HG02798 (cell line): ENCODE measurements around the gene ZRANB1.

Experiments used
- ATAC-seq: cut with Tn5 transposase; IDR thresholded peaks from one replicate; pipeline ENCODE4 v1.9.1; 2021; ENCODE audit warnings: mild to moderate bottlenecking; ENCODE audit not compliant: unreplicated experiment, poor library complexity

The ZRANB1 gene

GRCh38 chr10:125003146-125003900, 61.4 kb downstream of the ZRANB1 start:
- no peak for ATAC-seq

GRCh38 chr10:125003901-125004467, 62.1 kb downstream of the ZRANB1 start:
- ATAC-seq: no peak

- no peak for ATAC-seq
Observed at GRCh38 chr10:125004571-125005311, 62.8 kb downstream of the ZRANB1 start.

DNA sequence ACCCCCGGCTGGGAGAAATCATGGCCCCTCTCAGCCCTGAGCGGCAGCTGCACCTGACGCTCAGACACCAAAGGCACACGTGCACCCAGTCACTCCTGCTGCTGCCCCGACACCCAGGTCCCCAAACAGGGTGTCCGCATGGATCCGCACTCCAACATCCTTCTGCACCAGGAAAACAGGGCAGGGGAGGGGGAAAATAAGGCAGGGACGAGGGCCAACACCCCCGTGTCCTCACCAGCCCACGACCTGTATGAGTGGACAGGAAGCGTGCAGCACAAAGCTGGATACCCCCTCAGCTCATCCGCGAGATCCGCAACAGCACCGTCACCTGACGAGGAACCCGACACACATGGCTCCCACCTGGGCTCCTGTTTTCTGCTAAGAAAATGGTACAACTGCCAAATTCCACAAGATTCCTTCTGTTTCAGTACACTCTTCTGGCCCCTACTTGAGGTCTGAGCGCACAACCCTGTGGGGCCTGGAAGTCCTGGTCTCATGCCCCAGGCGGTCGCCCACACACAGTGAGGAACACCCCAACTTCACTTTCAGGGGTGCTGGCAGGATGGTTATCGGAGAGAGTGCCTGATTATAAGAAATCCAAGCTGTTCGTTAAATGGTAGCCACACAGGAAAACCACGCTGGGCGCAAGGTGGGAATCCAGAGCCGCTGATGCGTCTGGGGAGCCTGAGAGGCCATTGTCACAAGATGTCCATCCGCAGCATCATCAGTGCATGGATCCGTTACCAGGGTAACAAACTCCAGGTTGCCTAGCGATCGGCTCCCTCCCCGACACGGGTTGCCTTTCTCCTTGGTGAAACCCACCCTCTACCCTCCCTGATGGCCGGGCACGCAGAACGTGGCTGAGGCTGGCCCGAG, 63.6 kb downstream of the ZRANB1 start:
- no peak for ATAC-seq

DNA sequence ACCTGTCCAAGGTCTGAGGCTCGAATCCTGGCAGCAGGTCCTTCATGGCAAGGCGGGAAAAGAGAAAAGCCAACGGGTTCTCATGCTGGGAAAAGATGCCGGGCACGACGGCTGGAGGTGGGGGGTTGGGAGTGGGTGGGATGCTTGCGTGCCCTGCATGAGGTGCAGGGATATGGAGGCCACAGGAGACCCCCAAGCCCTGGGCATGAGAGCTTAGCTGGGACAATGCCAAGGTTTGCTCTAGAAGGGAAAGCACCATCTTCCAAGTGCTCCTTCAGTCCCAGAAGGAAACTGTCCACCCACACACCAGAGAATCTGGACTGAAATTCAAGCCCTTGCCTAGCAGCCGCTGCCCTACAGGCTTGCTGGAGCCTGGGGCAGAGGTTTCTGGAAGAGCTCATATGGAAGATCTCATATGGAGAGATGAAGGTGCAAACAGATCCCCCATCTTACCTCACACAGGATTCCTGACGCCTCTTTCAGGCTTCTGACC, 64.3 kb downstream of the ZRANB1 start:
- no peak for ATAC-seq

GRCh38 chr10:125006921-125007426, 65.1 kb downstream of the ZRANB1 start:
- ATAC-seq: no peak

DNA sequence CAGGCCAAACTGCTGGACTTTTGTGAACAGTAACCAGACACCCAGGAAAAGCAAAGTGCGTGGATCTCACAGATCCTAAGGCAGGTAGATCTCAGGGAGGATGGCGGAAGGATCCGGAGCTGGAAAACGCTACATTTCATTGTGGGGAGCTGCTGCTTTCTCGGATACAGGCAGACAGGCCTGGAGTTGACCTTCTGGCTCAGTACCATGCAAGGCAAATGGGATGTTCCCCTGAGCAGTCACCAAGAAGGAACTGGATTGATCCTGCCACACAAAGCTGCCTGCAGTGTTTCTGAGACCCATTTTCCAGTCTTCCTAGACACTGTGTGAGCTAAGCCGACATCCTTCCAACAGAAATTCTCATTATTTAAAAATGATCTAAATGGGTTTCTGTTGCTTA, 65.5 kb downstream of the ZRANB1 start:
- no peak for ATAC-seq

DNA sequence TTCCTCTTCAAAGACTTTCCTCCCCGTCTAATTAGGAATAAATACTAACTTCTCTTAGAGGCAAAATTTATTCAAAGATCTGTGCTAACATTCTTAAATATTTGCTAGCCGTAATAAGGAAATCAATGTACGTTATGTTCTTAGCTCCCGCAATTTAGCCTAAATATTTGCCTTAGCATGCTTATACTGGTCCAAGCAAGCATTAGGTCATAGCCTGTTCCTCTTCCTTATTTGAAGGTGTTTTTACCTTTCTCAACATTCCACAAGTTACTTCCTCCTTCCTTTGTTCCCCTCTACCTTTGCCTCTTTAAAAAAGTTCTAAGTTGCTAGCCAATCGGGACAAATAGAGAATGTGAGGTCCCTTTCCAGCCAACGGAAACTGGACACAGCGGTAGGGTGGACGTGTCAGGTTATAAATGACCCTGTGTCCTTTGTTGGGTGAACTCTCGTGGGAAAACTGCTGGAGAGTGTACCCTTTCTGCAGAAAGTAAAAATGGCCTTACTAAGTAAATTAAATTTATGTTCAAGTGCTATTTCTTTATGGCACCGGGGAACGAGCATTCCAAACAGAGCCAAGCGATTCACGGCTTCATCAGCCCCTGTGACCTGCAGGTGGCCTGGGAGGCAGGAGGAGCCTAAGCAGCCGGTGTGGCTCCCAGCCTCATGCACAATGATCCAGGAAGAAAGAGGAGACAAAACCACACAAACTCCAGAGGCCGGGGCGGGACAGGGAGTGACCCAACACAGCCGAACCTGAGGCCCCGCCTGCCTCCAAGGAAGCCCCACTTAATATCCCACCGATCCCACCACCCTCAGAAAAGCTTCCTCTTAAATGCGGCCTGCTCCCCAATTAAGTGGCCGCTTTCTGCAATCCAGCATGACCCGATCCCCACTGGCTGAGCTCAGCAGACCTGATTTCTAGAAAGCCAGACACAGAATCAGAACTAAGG, 67.0 kb downstream of the ZRANB1 start:
- ATAC-seq: no peak

DNA sequence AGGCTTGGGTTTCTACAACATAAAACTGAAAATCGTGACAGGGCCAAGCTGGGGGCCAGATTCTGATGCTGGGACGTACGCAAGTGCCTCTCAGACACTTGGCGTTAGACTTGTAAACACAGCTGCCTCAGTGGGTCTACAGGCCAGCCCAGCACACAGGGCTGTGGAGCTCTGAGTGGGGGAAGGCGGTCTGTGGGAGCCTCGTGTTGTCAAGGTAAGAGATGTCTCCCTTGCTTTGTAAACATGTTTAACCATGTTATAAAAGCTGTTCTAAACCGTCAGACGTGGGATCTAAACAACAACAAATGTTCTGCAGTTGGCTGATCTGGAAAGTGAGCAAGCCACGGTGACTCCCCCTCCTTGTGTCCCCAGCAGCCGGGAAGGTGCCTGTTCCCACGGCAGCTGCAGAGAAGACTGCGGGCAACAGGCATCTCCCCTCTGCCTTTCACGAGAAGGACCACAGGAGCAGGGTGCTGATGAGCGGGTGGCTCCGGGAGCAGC, 67.8 kb downstream of the ZRANB1 start:
- ATAC-seq: no peak

DNA sequence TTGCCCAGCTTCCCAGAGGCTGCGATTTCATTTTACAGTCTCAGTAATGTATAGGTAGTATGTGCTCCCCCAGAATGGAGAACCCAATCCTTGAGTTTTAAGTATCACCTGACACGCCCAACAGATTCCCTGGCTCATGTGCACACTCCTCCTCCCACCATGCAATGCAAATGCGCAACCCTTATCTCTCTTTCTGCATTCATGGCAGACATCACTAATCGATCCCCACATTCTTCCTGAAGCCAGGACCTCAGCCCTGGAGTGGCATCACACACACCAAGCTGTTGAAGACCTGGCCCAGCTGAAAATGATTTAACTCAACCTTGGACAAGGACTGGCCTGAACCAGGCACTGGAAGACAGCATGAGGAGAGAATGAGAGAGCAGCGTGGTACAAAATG, 68.4 kb downstream of the ZRANB1 start:
- no peak for ATAC-seq

DNA sequence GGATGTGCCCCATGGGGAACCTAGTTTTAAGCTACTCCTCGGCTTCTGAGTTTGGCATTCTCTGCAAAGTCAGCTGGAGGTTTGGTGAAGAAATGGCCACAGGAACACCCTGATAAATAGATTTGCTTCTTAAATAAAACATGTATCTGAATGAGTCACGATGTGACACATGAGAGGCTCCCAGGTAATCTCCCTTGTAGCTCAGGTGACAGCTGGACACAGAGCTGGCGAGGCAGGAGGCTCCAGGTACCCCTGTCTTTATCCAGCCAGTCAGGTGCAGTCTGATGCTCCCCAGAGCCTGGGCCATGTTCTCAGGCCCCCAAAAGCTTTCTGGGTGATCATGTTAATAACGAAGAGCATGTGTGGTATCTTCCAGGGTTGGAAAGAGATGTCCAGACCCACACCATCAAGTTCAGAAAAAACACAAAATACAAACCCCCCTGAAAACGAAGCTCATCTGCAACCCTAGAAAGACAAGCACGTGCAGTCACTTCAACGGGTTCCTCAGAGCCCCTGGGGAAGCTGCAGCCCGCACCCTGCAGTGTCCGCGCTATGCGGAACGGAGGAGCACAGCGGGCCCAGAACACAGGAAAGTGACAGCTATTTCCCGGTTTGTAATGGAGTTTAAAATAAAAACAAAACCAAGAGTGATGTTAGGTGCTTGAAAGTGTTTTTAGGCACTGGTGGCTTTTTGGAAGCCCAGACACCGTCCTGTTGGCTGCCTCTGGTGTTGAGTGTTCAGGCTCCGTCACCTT, 69.4 kb downstream of the ZRANB1 start:
- ATAC-seq: no peak

DNA sequence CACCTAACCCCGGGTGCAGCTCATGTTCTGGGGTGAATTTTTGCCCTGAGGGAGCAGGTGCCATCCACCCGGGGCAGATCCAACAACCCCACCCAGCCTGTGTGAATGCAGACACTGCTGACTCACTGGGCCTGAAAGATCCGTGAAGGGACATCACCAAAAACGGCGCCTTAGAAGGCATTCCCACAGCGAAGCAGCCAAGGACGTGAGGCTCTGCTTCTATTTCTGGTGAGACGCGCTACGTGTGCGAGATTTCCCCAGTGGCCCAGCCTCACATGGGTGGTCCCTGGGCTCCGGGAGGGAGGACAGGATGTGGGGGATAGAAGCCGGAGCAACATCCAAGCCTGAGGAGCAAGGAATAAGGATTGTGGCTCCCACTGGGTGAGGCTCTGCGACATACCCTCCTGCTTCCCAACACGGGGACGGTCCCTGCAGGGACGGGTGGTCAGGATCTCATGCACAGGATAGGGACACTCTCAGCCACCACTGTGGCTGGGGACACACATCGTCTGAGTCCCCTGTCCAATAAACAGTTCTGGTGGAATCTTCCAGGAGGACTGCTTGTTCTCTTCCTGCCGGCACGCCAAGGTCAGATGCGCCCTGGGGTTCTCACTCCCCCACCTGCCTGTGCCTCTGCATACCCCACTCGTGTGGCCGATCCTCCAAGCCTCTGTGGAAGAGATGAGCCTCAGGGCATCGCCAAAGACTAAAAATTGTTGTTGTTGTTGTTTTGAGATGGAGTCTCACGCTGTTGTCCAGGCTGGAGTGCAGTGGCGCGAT, 70.2 kb downstream of the ZRANB1 start:
- no peak for ATAC-seq

GRCh38 chr10:125012851-125013528, 71.1 kb downstream of the ZRANB1 start:
- ATAC-seq: no peak

DNA sequence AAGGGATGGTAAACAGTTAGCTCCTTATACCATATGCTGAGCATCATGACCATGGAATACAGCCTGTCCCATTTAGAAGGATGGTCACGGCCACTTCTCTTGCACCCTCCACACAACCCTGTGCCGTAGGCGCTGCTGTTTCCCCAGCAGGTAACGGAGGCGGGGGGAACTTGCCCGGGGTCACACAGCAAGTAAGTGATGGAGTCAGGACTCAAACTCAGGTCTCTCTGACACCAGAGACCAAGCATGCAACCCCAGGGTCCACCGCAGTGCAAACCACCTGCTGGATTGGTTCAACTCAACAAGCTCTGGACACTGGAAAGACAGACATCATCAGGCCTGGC, 71.6 kb downstream of the ZRANB1 start:
- no peak for ATAC-seq

DNA sequence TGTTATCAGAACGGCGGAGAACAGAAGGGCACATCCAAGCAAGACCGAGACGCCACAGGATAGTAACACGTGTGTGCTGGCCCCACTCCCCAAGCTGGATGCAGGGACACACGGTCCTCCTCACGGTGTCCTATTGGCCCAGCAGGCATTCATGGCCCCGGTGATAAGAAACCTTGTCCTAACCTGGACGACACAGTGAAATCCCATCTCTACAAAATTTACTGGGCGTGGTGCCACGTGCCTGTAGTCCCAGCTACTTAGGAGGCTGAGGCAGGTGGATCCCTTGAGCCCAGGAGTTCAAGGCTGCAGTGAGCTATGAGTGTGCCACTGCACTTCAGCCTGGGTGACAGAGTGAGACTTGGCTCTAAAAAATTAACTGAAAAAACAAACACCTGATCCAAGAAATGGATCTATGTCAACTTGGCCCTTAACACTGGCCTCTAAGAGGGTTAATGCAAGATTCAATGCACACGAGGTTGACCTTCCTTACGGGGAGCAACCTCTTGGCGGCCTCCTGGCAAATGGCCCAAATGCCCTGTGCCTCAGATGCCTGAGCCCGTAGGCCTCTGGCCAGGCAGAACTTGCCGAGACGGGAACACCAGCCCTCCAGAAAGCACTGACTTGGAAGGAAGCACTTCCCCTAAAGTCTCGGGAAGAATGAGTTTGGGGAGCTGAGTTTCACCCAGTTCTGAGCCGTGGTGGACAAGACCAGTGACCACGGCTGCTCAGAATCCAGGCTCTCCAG, 72.3 kb downstream of the ZRANB1 start:
- no peak for ATAC-seq

DNA sequence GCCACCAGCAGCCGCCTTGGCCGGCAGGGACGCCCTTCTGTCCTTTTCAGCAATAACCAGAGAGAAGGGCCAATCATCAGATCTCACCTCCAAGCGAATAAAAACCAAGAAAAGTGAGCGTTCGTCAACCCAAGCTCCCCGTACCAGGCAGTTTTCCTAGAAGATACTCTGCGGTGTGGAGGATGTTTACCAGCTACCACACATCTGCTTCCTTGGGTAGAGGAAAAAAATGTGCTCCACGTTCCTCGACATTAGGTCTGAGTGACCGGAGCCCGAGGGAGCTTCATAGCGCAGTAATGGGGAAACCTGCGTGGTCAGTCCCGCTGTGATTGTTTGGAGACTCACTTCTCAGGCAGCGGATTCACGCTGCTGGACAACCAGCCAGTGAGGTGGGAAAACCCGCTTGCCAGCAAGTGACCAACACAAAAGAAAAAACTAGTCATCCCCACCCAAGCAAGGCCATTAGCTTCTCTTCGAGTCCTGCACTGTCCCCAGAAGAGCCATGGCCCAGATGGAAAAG, 73.0 kb downstream of the ZRANB1 start:
- ATAC-seq: no peak
